GM19397 (cell line): Measurements from ENCODE around the gene ATF6.

Experiments
- ATAC-seq: cut with Tn5 transposase; IDR thresholded peaks from one replicate; pipeline ENCODE4 v1.9.1; 2021; ENCODE audit warnings: mild to moderate bottlenecking, moderate library complexity; ENCODE audit not compliant: unreplicated experiment

Gene ATF6

GRCh38 chr1:161989786-161990185 is 223.7 kb downstream of the ATF6 start:
- ATAC-seq: no peak

GRCh38 chr1:161993576-161993975 is 227.5 kb downstream of the ATF6 start:
- no peak for ATAC-seq

- ATAC-seq: no peak
Measured at GRCh38 chr1:161994175-161994668, 228.1 kb downstream of the ATF6 start.

GRCh38 chr1:161997152-161997551 is 231.0 kb downstream of the ATF6 start:
- ATAC-seq: no peak

GRCh38 chr1:161998811-161999210 is 232.7 kb downstream of the ATF6 start:
- no peak for ATAC-seq

GRCh38 chr1:161999301-162000052 is 233.4 kb downstream of the ATF6 start:
- ATAC-seq: no peak

- no peak for ATAC-seq
Measured at GRCh38 chr1:162000053-162000420, 233.9 kb downstream of the ATF6 start.

- no peak for ATAC-seq
Measured at GRCh38 chr1:162003061-162003829, 237.1 kb downstream of the ATF6 start.

- ATAC-seq: no peak
Measured at GRCh38 chr1:162003830-162004215, 237.7 kb downstream of the ATF6 start.

GRCh38 chr1:162004441-162004950 is 238.4 kb downstream of the ATF6 start:
- no peak for ATAC-seq

GRCh38 chr1:162006081-162006480 is 240.0 kb downstream of the ATF6 start:
- no peak for ATAC-seq

GRCh38 chr1:162007466-162007865 is 241.3 kb downstream of the ATF6 start:
- no peak for ATAC-seq

GRCh38 chr1:162008799-162009198 is 242.7 kb downstream of the ATF6 start:
- ATAC-seq: no peak

- no peak for ATAC-seq
Measured at GRCh38 chr1:162009501-162010174, 243.5 kb downstream of the ATF6 start.

GRCh38 chr1:162010175-162010506 is 244.0 kb downstream of the ATF6 start:
- no peak for ATAC-seq

GRCh38 chr1:162011337-162012012 is 245.4 kb downstream of the ATF6 start:
- no peak for ATAC-seq

GRCh38 chr1:162013289-162013688 is 247.2 kb downstream of the ATF6 start:
- no peak for ATAC-seq
